ENCODE data around the gene KLRG1. TPM values are rescaled to one million over a fixed set of nuclear protein-coding genes. Genes with fewer than 3 reads are reported as not detected.

The KLRG1 gene
- polyA plus RNA-seq, 10 donors = 2.2 to 6.8 (median 3.2) TPM

DNA sequence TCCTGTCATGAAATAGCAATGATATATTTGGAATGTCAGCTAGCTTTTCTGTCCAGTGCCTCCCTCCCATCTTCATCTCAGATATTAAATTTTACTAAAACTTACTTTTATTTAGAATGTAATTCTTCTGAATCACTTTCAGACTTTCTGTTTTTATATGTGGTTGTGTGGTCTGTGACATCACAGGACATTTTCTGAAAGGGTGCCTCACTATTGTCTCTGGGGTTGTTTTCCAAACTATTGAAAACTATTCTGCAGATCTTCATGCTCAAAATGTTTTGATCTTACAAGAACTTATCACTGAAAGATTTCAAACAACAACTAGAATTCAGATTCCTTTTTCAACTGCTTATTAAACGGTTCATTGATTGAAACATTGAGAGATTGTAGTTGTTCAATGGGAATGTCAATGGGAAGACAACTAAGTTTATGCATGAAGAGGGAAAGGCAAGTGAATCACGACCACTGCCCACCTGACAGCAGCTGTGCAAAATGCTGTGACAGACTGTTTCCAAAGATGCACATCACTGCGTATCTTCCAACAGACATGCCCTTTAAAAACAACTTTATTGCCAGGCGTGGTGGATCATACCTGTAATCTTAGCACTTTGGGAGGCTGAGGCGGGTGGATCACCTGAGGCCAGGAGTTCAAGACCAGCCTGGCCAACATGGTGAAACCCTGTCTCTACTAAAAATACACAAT lies 51.3 kb downstream of the KLRG1 start:
- DNase-seq = no peak

DNA sequence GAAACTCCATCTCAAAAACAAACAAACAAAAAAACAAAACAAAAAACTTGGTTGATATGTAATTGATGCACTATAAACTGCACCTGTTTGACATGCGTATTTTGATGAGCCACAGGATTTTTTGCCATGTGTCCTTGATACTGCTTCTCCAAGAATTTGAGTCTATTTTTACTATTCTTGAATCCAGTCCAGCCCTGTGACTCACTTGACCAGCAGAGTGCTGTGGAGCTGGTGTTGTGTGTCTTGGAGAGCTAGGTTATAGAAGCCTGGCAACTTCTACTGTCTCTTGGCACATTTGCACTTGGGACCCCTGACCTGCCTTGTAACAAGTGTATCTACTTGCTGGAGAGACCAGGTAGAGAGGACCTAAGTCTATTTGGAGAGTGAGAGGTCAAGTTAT lies 52.0 kb downstream of the KLRG1 start:
- no peak for DNase-seq

DNA sequence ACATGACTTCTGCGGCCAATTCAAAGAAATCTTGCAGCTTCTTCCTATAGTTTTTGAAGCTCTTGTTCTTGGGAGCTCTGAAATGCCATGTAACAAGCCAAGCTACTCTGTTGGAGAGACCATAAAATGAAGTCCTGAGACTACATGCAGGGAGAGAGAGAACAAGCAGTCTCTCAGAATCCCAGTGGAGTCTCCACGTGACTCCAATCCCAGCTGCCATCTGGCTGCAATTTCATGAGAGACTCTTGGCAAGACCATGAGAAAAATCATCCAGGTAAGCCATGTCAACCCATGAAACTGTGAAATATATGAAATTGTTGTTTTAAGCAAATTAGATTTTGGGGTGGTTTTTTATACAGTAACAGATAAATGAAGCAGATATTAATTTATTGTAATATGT lies 54.4 kb downstream of the KLRG1 start:
- no peak for DNase-seq

DNA sequence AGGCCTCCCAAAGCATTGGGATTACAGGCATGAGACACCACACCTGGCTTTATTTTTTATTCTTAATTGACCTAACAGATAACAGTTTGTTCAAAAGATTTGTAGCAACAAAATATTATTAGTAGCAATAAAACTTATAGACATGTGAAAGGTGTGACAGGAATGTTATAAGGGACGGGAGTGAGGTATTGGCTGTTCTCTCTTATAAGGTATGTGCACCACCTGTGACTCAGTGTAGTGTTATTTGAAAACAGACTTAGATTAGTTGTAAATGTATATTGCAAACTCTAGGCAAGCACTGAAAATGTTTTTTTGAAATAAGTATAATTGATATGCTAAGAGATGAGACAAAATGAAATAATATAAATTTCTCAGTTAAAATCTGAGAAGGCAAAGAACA lies 57.8 kb downstream of the KLRG1 start:
- no peak for DNase-seq

DNA sequence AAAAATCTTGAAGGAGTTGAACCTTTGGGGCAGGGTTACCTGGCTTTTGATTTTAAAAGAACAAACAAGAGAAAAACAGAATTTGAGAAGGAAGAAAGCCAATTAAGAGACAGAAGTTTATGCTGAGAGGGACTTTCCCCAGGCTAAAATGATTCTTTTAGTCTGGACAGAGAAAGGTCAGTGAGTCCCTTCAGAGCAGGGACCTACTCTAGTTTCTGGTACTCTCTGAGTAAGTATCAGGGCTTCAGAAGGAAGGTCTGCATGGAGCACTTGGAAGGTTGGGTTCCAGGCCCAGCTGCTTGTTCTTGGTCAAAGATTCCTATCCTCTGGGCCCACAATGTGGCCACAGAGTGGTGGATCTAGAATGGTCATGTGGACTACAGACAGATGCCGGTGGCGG lies 59.6 kb downstream of the KLRG1 start:
- DNase-seq = no peak

DNA sequence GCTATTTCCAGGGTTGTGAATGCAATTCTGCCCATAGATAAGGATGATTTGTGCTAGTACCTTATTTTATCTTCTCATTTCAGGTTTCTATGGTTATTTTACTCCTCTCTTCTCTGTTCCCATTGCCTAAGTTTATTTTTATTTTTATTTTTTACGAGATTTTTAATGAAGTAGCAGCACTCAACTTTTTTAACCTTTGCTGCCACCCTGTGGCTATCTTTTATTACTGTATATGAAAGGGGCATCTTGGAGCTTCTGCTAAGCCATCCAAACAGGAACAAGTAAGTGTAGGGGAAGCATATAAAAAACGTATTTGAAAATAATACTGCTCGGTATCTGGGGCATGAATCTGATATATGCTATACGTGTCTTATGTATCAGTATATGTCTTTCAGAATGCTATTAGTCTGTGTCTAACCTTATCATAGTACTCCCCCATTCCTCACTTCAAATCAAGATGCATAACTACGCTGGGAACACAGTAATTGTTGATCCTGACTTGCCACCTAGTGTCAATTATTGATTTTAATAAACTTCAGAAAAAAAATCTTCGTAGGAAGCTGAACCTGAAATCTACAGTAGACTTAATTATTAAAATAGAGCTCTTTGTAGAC lies 60.3 kb downstream of the KLRG1 start:
- DNase-seq = peak in 2 of 3 donors; percentile 26 to 63

DNA sequence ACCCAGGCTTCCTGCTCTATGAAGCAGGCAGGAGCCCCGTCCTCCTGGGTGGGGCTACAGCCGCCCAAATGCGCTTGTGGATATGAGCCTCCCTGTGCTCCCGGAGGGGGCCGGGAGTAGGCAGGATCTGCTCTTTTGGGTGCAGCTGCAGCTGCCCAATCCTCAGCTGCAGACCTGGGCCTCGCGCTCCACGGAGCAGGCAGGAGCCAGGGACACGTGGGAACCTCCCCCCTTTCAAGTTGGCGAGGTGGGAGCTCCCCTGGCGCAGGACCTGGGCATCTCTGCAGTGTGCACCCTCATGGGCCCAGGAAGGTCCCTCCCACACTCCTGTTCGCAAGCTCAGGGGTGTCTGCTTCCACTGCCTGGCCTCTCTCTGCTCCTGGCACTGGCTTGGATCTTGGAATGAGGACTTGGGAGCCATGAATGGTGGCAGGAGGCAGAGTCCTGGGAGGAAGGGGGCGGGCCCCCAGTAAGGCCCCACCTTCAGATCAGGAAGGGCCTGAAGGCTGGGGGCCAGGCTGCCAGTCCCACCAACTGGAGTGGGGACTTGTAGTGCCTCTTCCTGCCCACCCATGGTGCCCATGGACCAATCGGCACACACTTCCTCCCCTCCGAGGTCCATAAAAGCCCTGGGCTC lies 61.3 kb downstream of the KLRG1 start:
- DNase-seq = no peak

DNA sequence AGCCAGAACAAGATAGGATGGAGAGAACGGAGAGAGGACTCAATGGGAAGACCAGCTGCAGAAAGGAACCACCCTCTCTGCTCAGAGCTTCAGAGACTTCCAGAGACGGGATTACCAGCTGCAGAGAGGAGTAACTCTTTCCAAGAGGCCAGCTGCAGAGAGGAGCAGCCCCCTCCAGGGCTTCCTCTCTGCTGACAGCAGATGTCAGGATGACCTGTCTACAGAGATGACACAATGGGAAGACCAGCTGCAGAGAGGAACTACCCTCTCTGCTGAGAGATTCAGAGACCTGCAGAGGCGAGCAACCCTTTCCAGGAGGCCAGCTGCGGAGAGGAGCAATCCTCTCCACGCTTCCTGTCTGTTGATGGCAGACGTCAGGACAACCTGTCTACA lies 61.8 kb downstream of the KLRG1 start:
- peak; percentile 42 to 71 (median 44) for DNase-seq

DNA sequence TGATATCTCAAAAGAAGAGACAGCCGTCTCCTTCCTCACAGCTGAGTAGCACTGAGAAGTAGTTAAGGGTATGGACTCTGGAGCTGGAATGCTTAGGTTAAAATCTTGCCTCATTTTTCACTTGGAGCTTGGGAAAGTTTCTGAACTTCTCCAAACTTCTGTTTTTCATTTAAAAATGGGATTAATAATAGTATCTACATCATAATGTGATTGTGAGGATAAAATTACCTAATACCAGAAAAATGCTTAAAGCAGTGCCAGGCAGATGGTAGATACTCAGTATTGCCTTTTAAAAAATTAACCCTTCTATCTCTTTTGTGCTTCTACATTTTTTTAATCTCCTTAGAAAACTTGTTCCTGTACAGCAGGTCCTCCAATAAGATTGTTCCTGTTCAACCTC lies 63.3 kb downstream of the KLRG1 start:
- peak; percentile 16 to 45 (median 19) for DNase-seq

Other genes with a start within 250 kb of the KLRG1 start
- 1 to 10 TPM in 2 of 10 donors, under 1 TPM in 7, not detected in 1; 0.08 to 9.2 (median 0.27) TPM for gene A2ML1, start 166.9 kb upstream of the KLRG1 start, polyA plus RNA-seq (ENCODE audit: insufficient read length in 10 of 10)
- gene PHC1, start 75.0 kb upstream of the KLRG1 start, polyA plus RNA-seq (ENCODE audit: insufficient read length in 10 of 10) = 10 to 100 TPM; 30.7 to 56.5 (median 39.0) TPM
- gene M6PR, start 39.9 kb upstream of the KLRG1 start, polyA plus RNA-seq (ENCODE audit: insufficient read length in 10 of 10) = 100 to 1,000 TPM in 9 of 10 donors, 10 to 100 TPM in 1; 92.6 to 120 (median 115) TPM
- 100 to 1,000 TPM; 233 to 403 (median 301) TPM for gene A2M, start 126.4 kb downstream of the KLRG1 start, polyA plus RNA-seq (ENCODE audit: insufficient read length in 10 of 10)
- gene PZP, start 218.8 kb downstream of the KLRG1 start, polyA plus RNA-seq (ENCODE audit: insufficient read length in 10 of 10) = 1 to 10 TPM in 2 of 10 donors, under 1 TPM in 8; 0.26 to 1.7 (median 0.48) TPM

Measured in muscle of back (tissue), 11 donors.